Kidney (tissue), 14 donors: Measurements from ENCODE around the gene CEP68. TPM values are rescaled to one million over a fixed set of nuclear protein-coding genes. Genes with fewer than 3 reads are reported as not detected.
"Not testable (repeated sequence)": the region's sequence is repeated elsewhere in the genome, so short reads cannot be mapped to it uniquely, and the experiment has no call there.

Experiments
- DNase-seq, 5 donors: peaks; one replicate each; pipeline ENCODE4 v3.0.0-alpha.2; 2013 to 2020
- FAIRE-seq: peaks from 2 replicates; lab custom pipeline; 2012; peaks lifted over from hg19 to GRCh38; lab: Jason Lieb, UNC
- H3K27ac ChIP-seq, 2 donors: one replicate each; pipeline ENCODE4 v1.7.0; 2013; ENCODE audit warnings: low read depth in 2 of 2, low read length in 2 of 2, inconsistent platforms in 1 of 2
- H3K27me3 ChIP-seq: one replicate; pipeline ENCODE4 v1.7.1; 2013; ENCODE audit warnings: low read length, inconsistent platforms; ENCODE audit not compliant: control insufficient read depth, insufficient read depth
- H3K36me3 ChIP-seq, 3 donors: one replicate each; pipeline versions ENCODE4 v1.7.0 to v1.7.1; 2013; ENCODE audit warnings: low read length in 3 of 3, control low read depth in 1 of 3, inconsistent platforms in 1 of 3; ENCODE audit not compliant: insufficient read depth in 3 of 3, control insufficient read depth in 2 of 3
- H3K4me1 ChIP-seq, 3 donors: one replicate each; pipeline versions ENCODE4 v1.7.0 to v1.7.1; 2013; ENCODE audit warnings: low read length in 3 of 3, inconsistent platforms in 1 of 3, low read depth in 1 of 3; ENCODE audit not compliant: control insufficient read depth in 2 of 3, insufficient read depth in 2 of 3
- H3K4me3 ChIP-seq, 3 donors: one replicate each; pipeline versions ENCODE4 v1.7.0 to v1.8.1; 2013; ENCODE audit warnings: low read length in 3 of 3, control low read depth in 1 of 3, inconsistent platforms in 1 of 3
- H3K9ac ChIP-seq, 3 donors: one replicate each; pipeline versions ENCODE4 v1.7.0 to v1.7.1; 2013; ENCODE audit warnings: low read length in 3 of 3, control low read depth in 1 of 3, inconsistent platforms in 1 of 3
- H3K9me3 ChIP-seq, 3 donors: one replicate each; pipeline versions ENCODE4 v1.7.0 to v1.7.1; 2013; ENCODE audit warnings: low read length in 3 of 3, control low read depth in 1 of 3, inconsistent platforms in 1 of 3; ENCODE audit not compliant: control insufficient read depth in 2 of 3, insufficient read depth in 1 of 3
- CTCF ChIP-seq: IDR thresholded peaks from 3 replicates; pipeline ENCODE4 v1.5.1; 2012; ENCODE audit warnings: mild to moderate bottlenecking, moderate library complexity, borderline replicate concordance; ENCODE audit not compliant: insufficient read depth; ENCODE audit errors: extremely low read depth
- intact Hi-C: fragments of 100-400 bp; cut with DNase I; formaldehyde crosslinking; loops from one replicate; pipeline ENCODE4 v1.11.1; 2022
- polyA plus RNA-seq: library from polyadenylated mRNA; stranded (reverse); fragments of 350-450 nt; fragmentation: Illumina TruSeq; extraction: RNeasy Lipid Tissue Mini Kit (QIAGEN cat#74804); gene quantifications from one replicate; pipeline ENCODE4 v1.2.3, GENCODE V29; 2014; ENCODE audit warnings: low read depth, low replicate concordance; ENCODE audit not compliant: insufficient read depth
- total RNA-seq: library from RNA; stranded (reverse); fragmentation: NEBNext Ultra II Directional; extraction: Animal tissue kit (Norgen Biotek cat#: 25700); gene quantifications from one replicate; pipeline ENCODE4 v1.2.1, GENCODE V29; 2021
- donor health status: control.
- donor health status: control.
- donor health status: control.
- donor health status: control.
- donor health status: control.
- donor health status: DM: yes; HTN: yes; CAD: no.
- donor health status: Normal renal cell carcinoma (clear cell type).

The CEP68 gene
- total and polyA plus RNA-seq, 2 donors from 2014 or later = 5.6 to 20.3 TPM

- no peak for FAIRE-seq
- peak; percentile 45 for TF ChIP-seq CTCF
- Histone ChIP-seq H3K9ac (peak within 1 kb of the TSS; percentile 79 to 97 (median 95)), H3K9me3 (no peaks in the 10 kb centered on the region), H3K4me3 (peak within 1 kb of the TSS; percentile 93 to 98 (median 97)), H3K36me3 (no peaks in the 10 kb centered on the region), H3K27ac (peak within 1 kb of the TSS; percentile 99 to 100), H3K27me3 (no peaks in the 10 kb centered on the region), H3K4me1 (peaks cover 0 to 28% (median 0%) of the 10 kb centered on the region in 3 donors)
- intact Hi-C loops = no loop called here
- DNase-seq = peak; percentile 100
Measured at GRCh38 chr2:65129826-65130663, 73.8 kb downstream of the CEP68 start, which contains the start of gene RAB1A. Gene RAB1A, minus strand, starts transcription at chr2:65130106. Its CDS starts 191 bp downstream, at chr2:65129915.

- Histone ChIP-seq H3K27ac (peak overlapping the region; percentile 79 to 95), H3K9me3 (no peaks in the 10 kb centered on the region), H3K4me3 (peak overlapping the region; percentile 73 to 86 (median 78)), H3K4me1 (peaks cover 0 to 22% (median 0%) of the 10 kb centered on the region in 3 donors), H3K27me3 (no peaks in the 10 kb centered on the region), H3K36me3 (no peaks in the 10 kb centered on the region), H3K9ac (peak overlapping the region; percentile 68 to 79 (median 72))
- intact Hi-C loops = no loop called here
- no peak for TF ChIP-seq CTCF
- FAIRE-seq (no peak), DNase-seq (no peak)
Measured at GRCh38 chr2:65130664-65131175, 74.5 kb downstream of the CEP68 start.

GRCh38 chr2:65132930-65133329, 76.7 kb downstream of the CEP68 start:
- peaks cover 0 to 15% (median 0%) of the 10 kb centered on the region in 3 donors for H3K4me1 ChIP-seq
- H3K36me3 ChIP-seq, H3K27me3 ChIP-seq, H3K9ac ChIP-seq, DNase-seq, H3K9me3 ChIP-seq, FAIRE-seq, intact Hi-C loops, H3K27ac ChIP-seq, H3K4me3 ChIP-seq: not testable (repeated sequence)

GRCh38 chr2:65133626-65134025, 77.4 kb downstream of the CEP68 start:
- Histone ChIP-seq H3K4me1 (peaks cover 0 to 8% (median 0%) of the 10 kb centered on the region in 3 donors), H3K9me3 (no peaks in the 10 kb centered on the region), H3K9ac (no peak overlapping the region), H3K27me3 (no peaks in the 10 kb centered on the region), H3K4me3 (no peak overlapping the region), H3K36me3 (no peaks in the 10 kb centered on the region), H3K27ac (no peak overlapping the region)
- intact Hi-C loops = no loop called here
- DNase-seq = no peak
- no peak for TF ChIP-seq CTCF
- FAIRE-seq = no peak
